Astrocyte (in vitro differentiated cells and primary cell): ENCODE measurements around the gene ZMYND8. TPM values are rescaled to one million over a fixed set of nuclear protein-coding genes. Genes with fewer than 3 reads are reported as not detected.

Experiments used
- DNase-seq: peaks from one replicate; pipeline ENCODE4 v3.0.0-alpha.2; 2010; ENCODE audit warnings: low read depth
- FAIRE-seq: peaks from 2 replicates; lab custom pipeline; 2011; peaks lifted over from hg19 to GRCh38; lab: Jason Lieb, UNC
- H2AFZ ChIP-seq: 2 replicates; pipeline ENCODE4 v1.6.0; 2012; ENCODE audit warnings: low read depth, low read length, inconsistent platforms
- H3K27ac ChIP-seq: 2 replicates; pipeline ENCODE4 v1.5.1; 2011; ENCODE audit warnings: low read depth, low read length, inconsistent platforms
- H3K27me3 ChIP-seq: 2 replicates; pipeline ENCODE4 v1.6.0; 2011; ENCODE audit warnings: low read length, inconsistent platforms; ENCODE audit not compliant: insufficient read depth
- H3K36me3 ChIP-seq: 2 replicates; pipeline ENCODE4 v1.5.1; 2011; ENCODE audit warnings: low read length, inconsistent platforms; ENCODE audit not compliant: insufficient read depth
- H3K4me1 ChIP-seq: 2 replicates; pipeline ENCODE4 v1.5.1; 2011; ENCODE audit warnings: low read length, inconsistent platforms; ENCODE audit not compliant: insufficient read depth
- H3K4me2 ChIP-seq: 2 replicates; pipeline ENCODE4 v1.6.0; 2012; ENCODE audit warnings: low read length, inconsistent platforms
- H3K4me3 ChIP-seq: 2 replicates; pipeline ENCODE4 v1.5.1; 2011; ENCODE audit warnings: low read depth, mild to moderate bottlenecking, low read length, inconsistent platforms; ENCODE audit not compliant: insufficient read depth
- H3K79me2 ChIP-seq: 2 replicates; pipeline ENCODE4 v1.6.0; 2012; ENCODE audit warnings: mild to moderate bottlenecking, low read length, inconsistent platforms; ENCODE audit not compliant: insufficient read depth
- H3K9ac ChIP-seq: 2 replicates; pipeline ENCODE4 v1.6.0; 2012; ENCODE audit warnings: mild to moderate bottlenecking, low read length, inconsistent platforms
- H3K9me3 ChIP-seq: 2 replicates; pipeline ENCODE4 v1.5.1; 2012; ENCODE audit warnings: low read depth, mild to moderate bottlenecking, low read length, inconsistent platforms; ENCODE audit not compliant: insufficient read depth
- H4K20me1 ChIP-seq: 2 replicates; pipeline ENCODE4 v1.6.0; 2012; ENCODE audit warnings: low read length, inconsistent platforms; ENCODE audit not compliant: insufficient read depth
- H3K27ac Mint-ChIP-seq: one replicate; pipeline ENCODE4 v1.8.0; 2021; ENCODE audit warnings: mild to moderate bottlenecking, mixed read lengths; ENCODE audit not compliant: unreplicated experiment
- H3K27me3 Mint-ChIP-seq: one replicate; pipeline ENCODE4 v1.8.0; 2021; ENCODE audit warnings: low read depth, mixed read lengths; ENCODE audit not compliant: unreplicated experiment
- H3K36me3 Mint-ChIP-seq: one replicate; pipeline ENCODE4 v1.8.0; 2021; ENCODE audit warnings: low read depth, mixed read lengths; ENCODE audit not compliant: unreplicated experiment
- H3K4me1 Mint-ChIP-seq: one replicate; pipeline ENCODE4 v1.8.0; 2021; ENCODE audit warnings: low read depth, mixed read lengths; ENCODE audit not compliant: unreplicated experiment
- H3K4me3 Mint-ChIP-seq: one replicate; pipeline ENCODE4 v1.8.0; 2021; ENCODE audit warnings: mild to moderate bottlenecking, moderate library complexity, mixed read lengths; ENCODE audit not compliant: unreplicated experiment
- H3K9me3 Mint-ChIP-seq: one replicate; pipeline ENCODE4 v1.8.0; 2021; ENCODE audit warnings: mild to moderate bottlenecking, mixed read lengths; ENCODE audit not compliant: unreplicated experiment
- CTCF ChIP-seq: IDR thresholded peaks from 2 replicates; pipeline ENCODE4 v1.5.1; 2011; ENCODE audit warnings: low read depth, mild to moderate bottlenecking, inconsistent platforms, low read length, moderate library complexity; ENCODE audit not compliant: insufficient read depth
- EZH2 ChIP-seq: IDR thresholded peaks from 2 replicates; pipeline ENCODE4 v1.6.1; 2012; ENCODE audit warnings: mild to moderate bottlenecking, low read length, inconsistent platforms; ENCODE audit not compliant: insufficient read depth
- total RNA-seq: library from RNA; stranded (reverse); gene quantifications from 2 replicates; pipeline ENCODE4 v1.2.1, GENCODE V29; 2021

The ZMYND8 gene
- total RNA-seq, 1 donor from 2014 or later, result 45.8 TPM

- peak overlapping the region; percentile 99 for H3K27ac Mint-ChIP-seq
- Histone ChIP-seq H3K4me3 (no peak overlapping the region), H3K27me3 (no peaks in the 10 kb centered on the region), H3K9me3 (no peaks in the 10 kb centered on the region), H3K79me2 (peaks cover 34% of the 10 kb centered on the region), H3K4me1 (peaks cover 81% of the 10 kb centered on the region), H3K36me3 (no peaks in the 10 kb centered on the region), H3K9ac (peak overlapping the region; percentile 86), H3K27ac (peak overlapping the region; percentile 95), H2AFZ (peak overlapping the region; percentile 38), H3K4me2 (peak overlapping the region; percentile 80), H4K20me1 (no peaks in the 10 kb centered on the region)
- TF ChIP-seq EZH2, result no peak
- no peaks in the 10 kb centered on the region for H3K36me3 Mint-ChIP-seq
- no peak for FAIRE-seq
- DNase-seq, result no peak
- peak overlapping the region; percentile 77 for H3K4me3 Mint-ChIP-seq
- H3K4me1 Mint-ChIP-seq, result peaks cover 82% of the 10 kb centered on the region
- H3K27me3 Mint-ChIP-seq, result no peaks in the 10 kb centered on the region
- H3K9me3 Mint-ChIP-seq, result no peaks in the 10 kb centered on the region
Measured at GRCh38 chr20:47358039-47358671, 1.7 kb upstream of the ZMYND8 start.

- Histone ChIP-seq H3K4me1 (peaks cover 87% of the 10 kb centered on the region), H3K79me2 (peaks cover 40% of the 10 kb centered on the region), H3K4me3 (no peak overlapping the region), H3K27ac (peak overlapping the region; percentile 95), H3K9me3 (no peaks in the 10 kb centered on the region), H2AFZ (peak overlapping the region; percentile 38), H4K20me1 (no peaks in the 10 kb centered on the region), H3K9ac (peak overlapping the region; percentile 86), H3K4me2 (peak overlapping the region; percentile 80), H3K36me3 (no peaks in the 10 kb centered on the region), H3K27me3 (no peaks in the 10 kb centered on the region)
- H3K4me3 Mint-ChIP-seq, result peak overlapping the region; percentile 60
- H3K27ac Mint-ChIP-seq, result peak overlapping the region; percentile 99
- peaks cover 87% of the 10 kb centered on the region for H3K4me1 Mint-ChIP-seq
- FAIRE-seq (no peak), DNase-seq (peak; percentile 89)
- no peaks in the 10 kb centered on the region for H3K36me3 Mint-ChIP-seq
- no peaks in the 10 kb centered on the region for H3K9me3 Mint-ChIP-seq
- no peak for TF ChIP-seq CTCF
- no peak for TF ChIP-seq EZH2
- no peaks in the 10 kb centered on the region for H3K27me3 Mint-ChIP-seq
Measured at GRCh38 chr20:47357296-47358038, 968 bp upstream of the ZMYND8 start.

GRCh38 chr20:47356220-47356525 lies 326 bp downstream of the ZMYND8 start:
- Mint-ChIP-seq H3K4me1 (peaks cover 85% of the 10 kb centered on the region), H3K27me3 (no peaks in the 10 kb centered on the region), H3K9me3 (no peaks in the 10 kb centered on the region), H3K4me3 (no peak overlapping the region), H3K36me3 (no peaks in the 10 kb centered on the region), H3K27ac (peak overlapping the region; percentile 99)
- H3K4me1 ChIP-seq, result peaks cover 97% of the 10 kb centered on the region
- H4K20me1 ChIP-seq, result no peaks in the 10 kb centered on the region
- H3K4me3 ChIP-seq, result no peak overlapping the region
- no peak for TF ChIP-seq EZH2
- no peak for TF ChIP-seq CTCF
- no peaks in the 10 kb centered on the region for H3K9me3 ChIP-seq
- no peaks in the 10 kb centered on the region for H3K27me3 ChIP-seq
- H3K36me3 ChIP-seq, result no peaks in the 10 kb centered on the region
- peak overlapping the region; percentile 95 for H3K27ac ChIP-seq
- H3K9ac ChIP-seq, result peak overlapping the region; percentile 86
- DNase-seq (no peak), FAIRE-seq (no peak)
- peak overlapping the region; percentile 2 for H2AFZ ChIP-seq
- H3K79me2 ChIP-seq, result peaks cover 53% of the 10 kb centered on the region
- H3K4me2 ChIP-seq, result peak overlapping the region; percentile 80
